K562 (cell line): Measurements from ENCODE around the gene SLC22A1. TPM values are rescaled to one million over a fixed set of nuclear protein-coding genes. Genes with fewer than 3 reads are reported as not detected.

Source experiments
- ATAC-seq: fragments of 200-7000 bp; cut with Tn5 transposase; 3 replicates; pipeline ENCODE4 v1.9.1; 2020; ENCODE audit warnings: moderate library complexity
- BruUV-seq: library from RNA; stranded (reverse); fragments of 400-500 nt; replicated peaks from 2 replicates; lab custom pipeline; 2021; lab: Mats Ljungman, UMichigan
- CTCF ChIA-PET: fragments of 300-600 bp; formaldehyde crosslinking; extraction: SDS; loops from one replicate; lab custom pipeline; 2021; ENCODE audit warnings: low intra/inter-chr PET ratio; lab: Yijun Ruan, JAX
- POLR2A ChIA-PET: fragments of 300-600, 350-650 bp; sonication (Branson Sonifier 250); formaldehyde crosslinking; extraction: SDS; loops from one replicate; lab custom pipeline; 2021; ENCODE audit warnings: antibody characterized with exemption, inconsistent platforms; lab: Yijun Ruan, JAX
- DNase-seq, 4 experiments: peaks; one replicate each; pipeline versions ENCODE4 v3.0.0 to v3.0.0-alpha.2; 2011 to 2018; ENCODE audit warnings: low spot score in 3 of 4, mixed read lengths in 3 of 4; ENCODE audit errors: extremely low read depth in 1 of 4
- FAIRE-seq: peaks from 2 replicates; lab custom pipeline; 2011; peaks lifted over from hg19 to GRCh38; lab: Jason Lieb, UNC
- H2AFZ ChIP-seq: 2 replicates; pipeline ENCODE4 v1.6.0; 2011; ENCODE audit warnings: low read depth, low read length, control low read depth, inconsistent platforms
- H3K27ac ChIP-seq: fragments of 200-600 bp; 3 replicates; pipeline ENCODE4 v1.8.0; 2011; ENCODE audit warnings: low read depth, mild to moderate bottlenecking, control low read depth, inconsistent platforms, low read length, moderate library complexity, mixed read lengths; ENCODE audit errors: extremely low read depth
- H3K27me3 ChIP-seq, 2 experiments: fragments of 300-600 bp in 1 of 2; 2 replicates in 1 of 2; 3 replicates in 1 of 2; pipeline versions ENCODE4 v1.6.0 to v1.8.0; 2011; ENCODE audit warnings: inconsistent platforms in 2 of 2, low read length in 2 of 2, mild to moderate bottlenecking in 1 of 2, mixed read lengths in 1 of 2, moderate library complexity in 1 of 2; ENCODE audit not compliant: control insufficient read depth in 2 of 2, insufficient read depth in 2 of 2
- H3K36me3 ChIP-seq: fragments of 300-600 bp; 3 replicates; pipeline ENCODE4 v1.8.0; 2011; ENCODE audit warnings: mild to moderate bottlenecking, low read length, inconsistent platforms; ENCODE audit not compliant: control insufficient read depth, insufficient read depth
- H3K4me1 ChIP-seq, 2 experiments: fragments of 200-600 bp in 1 of 2; replicated peaks in 1 of 2; 2 replicates in 1 of 2; 3 replicates in 1 of 2; pipeline versions ENCODE4 v1.5.1 to v1.8.0; 2011; ENCODE audit warnings: inconsistent platforms in 2 of 2, low read length in 2 of 2, mild to moderate bottlenecking in 1 of 2, mixed read lengths in 1 of 2, moderate library complexity in 1 of 2; ENCODE audit not compliant: control insufficient read depth in 2 of 2, insufficient read depth in 2 of 2
- H3K4me2 ChIP-seq: 2 replicates; pipeline ENCODE4 v1.6.1; 2011; ENCODE audit warnings: low read length, control low read depth, inconsistent platforms, mixed read lengths; ENCODE audit not compliant: insufficient read depth
- H3K4me3 ChIP-seq: fragments of 200-600 bp; sonication (generic), shearing (Covaris generic); 2 replicates; pipeline ENCODE4 v1.5.1; 2016; ENCODE audit warnings: control low read depth, inconsistent platforms
- H3K79me2 ChIP-seq: fragments of 200-600 bp; 3 replicates; pipeline ENCODE4 v1.8.0; 2011; ENCODE audit warnings: low read length, inconsistent platforms; ENCODE audit not compliant: control insufficient read depth, insufficient read depth
- H3K9ac ChIP-seq, 2 experiments: 2 replicates each; pipeline versions ENCODE4 v1.6.0 to v1.6.1; 2011; ENCODE audit warnings: low read depth in 2 of 2, low read length in 2 of 2, control low read depth in 1 of 2, inconsistent platforms in 1 of 2, mild to moderate bottlenecking in 1 of 2, mixed read lengths in 1 of 2; ENCODE audit not compliant: insufficient read depth in 1 of 2
- H3K9me1 ChIP-seq: one replicate; pipeline ENCODE4 v1.6.0; 2011; ENCODE audit warnings: inconsistent platforms, mild to moderate bottlenecking, low read length, moderate library complexity; ENCODE audit not compliant: control insufficient read depth, insufficient read depth
- H3K9me3 ChIP-seq: replicated peaks from 2 replicates; pipeline ENCODE4 v1.5.1; 2011; ENCODE audit warnings: low read depth, low read length, inconsistent platforms; ENCODE audit not compliant: control insufficient read depth, insufficient read depth
- H4K20me1 ChIP-seq: replicated peaks from 2 replicates; pipeline ENCODE4 v1.6.1; 2011; ENCODE audit warnings: low read length, inconsistent platforms, mixed read lengths; ENCODE audit not compliant: control insufficient read depth, insufficient read depth
- BCOR ChIP-seq: fragments of 450-650 bp; IDR thresholded peaks from 2 replicates; pipeline ENCODE4 v1.6.1; 2016
- CTCF ChIP-seq, 3 experiments: IDR thresholded peaks in 2 of 3; conservative IDR thresholded peaks in 1 of 3; 2 replicates each; pipeline ENCODE4 v1.5.1; 2011 to 2012; ENCODE audit warnings: low read length in 3 of 3, mild to moderate bottlenecking in 3 of 3, control low read depth in 2 of 3, improper control_type of control experiment in 1 of 3, inconsistent platforms in 1 of 3, low read depth in 1 of 3, mixed read lengths in 1 of 3, moderate library complexity in 1 of 3; ENCODE audit not compliant: insufficient read depth in 2 of 3
- FOXP1 ChIP-seq: sonication (generic); formaldehyde crosslinking; IDR thresholded peaks from 2 replicates; pipeline ENCODE4 v1.8.0; 2022; ENCODE audit warnings: mild to moderate bottlenecking, missing genetic modification reagents
- GTF2F1 ChIP-seq: IDR thresholded peaks from 2 replicates; pipeline ENCODE4 v1.6.1; 2011; ENCODE audit warnings: low read depth, low read length, improper control_type of control experiment
- HMG20B ChIP-seq: fragments of 250-450 bp; sonication (Bioruptor Pico); IDR thresholded peaks from 2 replicates; pipeline ENCODE4 v1.5.0; 2021; ENCODE audit warnings: mild to moderate bottlenecking
- JUNB ChIP-seq: fragments of 450-650 bp; formaldehyde crosslinking; conservative IDR thresholded peaks from 2 replicates; pipeline ENCODE4 v1.4.0; 2020; ENCODE audit warnings: mild to moderate bottlenecking
- NFIX ChIP-seq: fragments of 250-450 bp; sonication (Bioruptor Pico); IDR thresholded peaks from 2 replicates; pipeline ENCODE4 v1.4.0; 2020; ENCODE audit warnings: low read depth, mild to moderate bottlenecking, moderate library complexity
- OTX1 ChIP-seq: fragments of 450-650 bp; formaldehyde crosslinking; IDR thresholded peaks from 2 replicates; pipeline ENCODE4 v1.4.0; 2022; ENCODE audit warnings: mild to moderate bottlenecking
- RBM25 ChIP-seq: fragments of 200-400 bp; formaldehyde crosslinking; IDR thresholded peaks from 2 replicates; pipeline ENCODE4 v1.6.1; 2018; ENCODE audit warnings: low read length, low read depth, moderate library complexity; ENCODE audit not compliant: severe bottlenecking
- RCOR1 ChIP-seq, 2 experiments: IDR thresholded peaks; 2 replicates each; pipeline ENCODE4 v1.6.1; 2012; ENCODE audit warnings: low read depth in 2 of 2, low read length in 2 of 2, borderline replicate concordance in 1 of 2, improper control_type of control experiment in 1 of 2
- SAFB2 ChIP-seq: fragments of 200-400 bp; formaldehyde crosslinking; IDR thresholded peaks from 2 replicates; pipeline ENCODE4 v1.6.1; 2018; ENCODE audit warnings: borderline replicate concordance, low read length, low read depth, moderate library complexity; ENCODE audit not compliant: severe bottlenecking
- ZBTB12 ChIP-seq: fragments of 250-450 bp; sonication (Bioruptor Pico); IDR thresholded peaks from 2 replicates; pipeline ENCODE4 v1.4.0; 2020
- ZBTB2 ChIP-seq: fragments of 450-650 bp; IDR thresholded peaks from 2 replicates; pipeline ENCODE4 v1.6.1; 2016; ENCODE audit warnings: antibody characterized with exemption
- ZFP36 ChIP-seq: fragments of 150-350 bp; IDR thresholded peaks from 2 replicates; pipeline ENCODE4 v1.6.1; 2018; ENCODE audit warnings: low read length, low read depth; ENCODE audit not compliant: partially characterized antibody
- ZFX ChIP-seq: sonication (generic); formaldehyde crosslinking; IDR thresholded peaks from 2 replicates; pipeline ENCODE4 v1.8.0; 2022; ENCODE audit warnings: mild to moderate bottlenecking, missing genetic modification reagents, moderate library complexity
- ZNF668 ChIP-seq: fragments of 250-450 bp; sonication (Bioruptor Pico); IDR thresholded peaks from 2 replicates; pipeline ENCODE4 v1.8.0; 2022; ENCODE audit warnings: mild to moderate bottlenecking, inconsistent platforms
- ZSCAN29 ChIP-seq: fragments of 450-650 bp; IDR thresholded peaks from 2 replicates; pipeline ENCODE4 v1.6.1; 2017
- whole genome bisulfite sequencing: fragments of 100-300 bp; shearing (Covaris generic); methylation state at CpG from one replicate; pipeline ENCODE4 v1.1.6; 2016; ENCODE audit warnings: low coverage, mixed read lengths; ENCODE audit not compliant: insufficient coverage; ENCODE audit errors: missing lambda C conversion rate; 5-methylcytosine and 5-hydroxymethylcytosine counted together
- in situ Hi-C: fragments of 300-500 bp; cut with MboI; formaldehyde crosslinking; loops from 4 replicates; pipeline ENCODE4 v1.15.0; 2018; ENCODE audit warnings: inconsistent platforms, mixed read lengths
- intact Hi-C: fragments of 100-400 bp; cut with micrococcal nuclease; formaldehyde crosslinking; loops from 2 replicates; pipeline ENCODE4 v1.14.2; 2022
- polyA plus RNA-seq, 8 experiments: library from polyadenylated mRNA; depleted of rRNA in 4 of 8; stranded (reverse) in 5 of 8; unstranded in 3 of 8; fragments of >200 nt; fragmentation: Nextera tagmentation in 2 of 8; fragmentation: Illumina TruSeq in 1 of 8; extraction: Ambion mirVana in 2 of 8; extraction: Trizol in 1 of 8; gene quantifications; 2 replicates each; pipeline versions ENCODE4 v1.2.1 to v1.2.3, GENCODE V29; 2011 to 2014; ENCODE audit warnings: inconsistent platforms in 1 of 8, missing spikeins in 1 of 8
- total RNA-seq, 7 experiments: library from RNA; depleted of rRNA in 6 of 7; stranded (reverse); fragments of >200 nt in 6 of 7; fragmentation: Illumina TruSeq in 2 of 7; extraction: Trizol in 2 of 7; gene quantifications; 2 replicates each; pipeline versions ENCODE4 v1.2.1 to v1.2.3, GENCODE V29; 2011 to 2021; ENCODE audit warnings: low replicate concordance in 1 of 7

The SLC22A1 gene
- total and polyA plus RNA-seq, 9 of the 15 experiments (the other 6 are each of a cell fraction or from before 2014, with no cell fraction given), result 0.11 to 0.60 (median 0.26) TPM; not detected in 4

- Histone ChIP-seq H3K36me3 (no peaks in the 10 kb centered on the region), H3K4me3 (no peak overlapping the region), H2AFZ (no peak overlapping the region), H3K79me2 (no peaks in the 10 kb centered on the region), H4K20me1 (0 out of 2 replicates have a peak, but pooled peaks cover 6% of the 10 kb centered on the region), H3K27me3 (peaks cover 20 to 50% of the 10 kb centered on the region in 2 experiments), H3K4me1 (peaks cover 0 to 1% of the 10 kb centered on the region in 2 experiments; a peak in 1 of 5 replicates), H3K9me3 (no peaks in the 10 kb centered on the region), H3K9ac (no peak overlapping the region), H3K4me2 (no peak overlapping the region), H3K9me1 (no peaks in the 10 kb centered on the region), H3K27ac (no peak overlapping the region)
- ChIA-PET CTCF (interaction anchor here (0.8 to 2.6 kb wide), 4 partner anchors 9 to 529 kb away, joined by 3 to 18 read pairs (median 6); no protein-coding TSS in a partner anchor), POLR2A (interaction anchor here (0.6 to 1.5 kb wide), 5 partner anchors 13 to 272 kb away, joined by 3 to 5 read pairs (median 3); no protein-coding TSS in a partner anchor)
- no TSS peak for BruUV-seq
- in situ Hi-C loops (no loop called here), intact Hi-C loops (loop anchor here (1.0 to 5.0 kb wide), 5 partner anchors 21 to 395 kb away; no protein-coding TSS in a partner anchor)
- DNase-seq (no peak), ATAC-seq (peak; percentile 29; the same call in 2 of the 3 replicates), FAIRE-seq (no peak)
- 24% methylated on average over 13 of the region's 13 CpGs for WGBS
- TF ChIP-seq GTF2F1 (no peak), RCOR1 (IDR thresholded peaks at IDR 0.05; ENCODE audit: borderline replicate concordance in 1 of 2, low read depth in 2 of 2, low read length in 2 of 2) (no peak), HMG20B (CRISPR knock-in tag) (no peak), ZFX (no peak), RBM25 (peak; percentile 23), JUNB (CRISPR knock-in tag) (no peak), NFIX (no peak), BCOR (peak; percentile 49; the same call in 1 of the 2 replicates), ZBTB2 (no peak), OTX1 (CRISPR knock-in tag) (no peak), CTCF (IDR thresholded peaks at IDR 0.05 in 2 of 3, conservative IDR thresholded peaks at IDR 0.05 in 1 of 3; ENCODE audit: insufficient read depth in 2 of 3, low read depth in 1 of 3, low read length in 3 of 3) (peak in 1 of 3 experiments; percentile 7; a peak in 1 of 6 replicates), ZFP36 (peak; percentile 41), SAFB2 (no peak), ZBTB12 (no peak), ZSCAN29 (no peak), ZNF668 (no peak), FOXP1 (no peak)
These were observed 17.3 kb downstream of the SLC22A1 start for GRCh38 chr6:160138839-160139419.
